ENCODE results near the gene MRGPRX1. TPM values are rescaled to one million over a fixed set of nuclear protein-coding genes. Genes with fewer than 3 reads are reported as not detected.

MRGPRX1 gene
- total RNA-seq: not detected

GRCh38 chr11:18939314-18939713 lies at the start of gene MRGPRX1:
Gene MRGPRX1 (minus strand): TSS chr11:18939414. CDS start chr11:18934784, 4,630 bp downstream.
- no peak for TF ChIP-seq CTCF (IDR thresholded peaks at IDR 0.05)
- no peak for TF ChIP-seq POLR2A (IDR thresholded peaks at IDR 0.05)
- intact Hi-C loops (cut with DNase I; ENCODE audit: low total_unique reads): no loop called here
- DNase-seq (ENCODE audit: low spot score in 2 of 2): no peak
- WGBS, 2 donors: 67 to 90% methylated on average over 2 of the region's 2 CpGs
- no peak within 1 kb of the TSS for H3K4me3 ChIP-seq (ENCODE audit: low read depth, poor library complexity, severe bottlenecking)

- H3K4me3 ChIP-seq (ENCODE audit: low read depth, poor library complexity, severe bottlenecking): no peak overlapping the region
- TF ChIP-seq POLR2A (IDR thresholded peaks at IDR 0.05): no peak
- TF ChIP-seq CTCF (IDR thresholded peaks at IDR 0.05): no peak
- DNase-seq (ENCODE audit: low spot score in 2 of 2): no peak
- intact Hi-C loops (cut with DNase I; ENCODE audit: low total_unique reads): no loop called here
- WGBS, 2 donors: 62 to 66% methylated on average over 9 of the region's 9 CpGs
Observed at GRCh38 chr11:18987454-18988231, 48.4 kb upstream of the MRGPRX1 start.

- no peak for DNase-seq (ENCODE audit: low spot score in 2 of 2)
- intact Hi-C loops (cut with DNase I; ENCODE audit: low total_unique reads): no loop called here
- TF ChIP-seq POLR2A (IDR thresholded peaks at IDR 0.05) (no peak), CTCF (IDR thresholded peaks at IDR 0.05) (no peak)
- 20 to 22% methylated on average over 3 of the region's 3 CpGs for WGBS, 2 donors
- no peak overlapping the region for H3K4me3 ChIP-seq (ENCODE audit: low read depth, poor library complexity, severe bottlenecking)
Observed at GRCh38 chr11:18986744-18987143, 47.5 kb upstream of the MRGPRX1 start.

GRCh38 chr11:18981897-18982296 lies 42.7 kb upstream of the MRGPRX1 start:
- DNase-seq (ENCODE audit: low spot score in 2 of 2): no peak
- 58 to 61% methylated on average over 4 of the region's 4 CpGs for WGBS, 2 donors
- H3K4me3 ChIP-seq (ENCODE audit: low read depth, poor library complexity, severe bottlenecking): no peak overlapping the region
- intact Hi-C loops (cut with DNase I; ENCODE audit: low total_unique reads): no loop called here
- no peak for TF ChIP-seq CTCF (IDR thresholded peaks at IDR 0.05)

GRCh38 chr11:18974192-18974591 lies 35.0 kb upstream of the MRGPRX1 start:
- intact Hi-C loops (cut with DNase I; ENCODE audit: low total_unique reads): no loop called here
- TF ChIP-seq CTCF (IDR thresholded peaks at IDR 0.05): no peak
- TF ChIP-seq POLR2A (IDR thresholded peaks at IDR 0.05): no peak
- WGBS, 2 donors: 66 to 67% methylated on average over 1 of the region's 1 CpG
- no peak for DNase-seq (ENCODE audit: low spot score in 2 of 2)
- H3K4me3 ChIP-seq (ENCODE audit: low read depth, poor library complexity, severe bottlenecking): no peak overlapping the region

GRCh38 chr11:18972336-18972735 lies 33.1 kb upstream of the MRGPRX1 start:
- no peak for DNase-seq (ENCODE audit: low spot score in 2 of 2)
- no peak overlapping the region for H3K4me3 ChIP-seq (ENCODE audit: low read depth, poor library complexity, severe bottlenecking)
- TF ChIP-seq POLR2A (IDR thresholded peaks at IDR 0.05): no peak
- no peak for TF ChIP-seq CTCF (IDR thresholded peaks at IDR 0.05)
- 64 to 82% methylated on average over 16 of the region's 16 CpGs for WGBS, 2 donors
- intact Hi-C loops (cut with DNase I; ENCODE audit: low total_unique reads): no loop called here

All from lower leg skin (tissue), 4 donors.